Thyroid gland (tissue), 4 donors: ENCODE results near the gene MOB2. TPM values are rescaled to one million over a fixed set of nuclear protein-coding genes. Genes with fewer than 3 reads are reported as not detected.

Experiments
- DNase-seq, 2 donors: peaks; one replicate each; pipeline ENCODE4 v3.0.0-alpha.2; 2019
- H3K27ac ChIP-seq, 3 donors: fragments of 200-600 bp; sonication (generic); 1 replicate in 2 of 3; 2 replicates in 1 of 3; pipeline ENCODE4 v1.5.1; 2016 to 2019; ENCODE audit warnings: mild to moderate bottlenecking in 1 of 3, moderate library complexity in 1 of 3
- H3K27me3 ChIP-seq: fragments of 200-600 bp; sonication (generic); one replicate; pipeline ENCODE4 v1.5.1; 2019
- H3K36me3 ChIP-seq, 2 donors: fragments of 200-600 bp; sonication (generic); one replicate each; pipeline ENCODE4 v1.5.1; 2016 to 2019
- H3K4me1 ChIP-seq, 2 donors: fragments of 200-600 bp; sonication (generic); one replicate each; pipeline ENCODE4 v1.5.1; 2017 to 2019
- H3K4me3 ChIP-seq, 3 donors: fragments of 200-600 bp; sonication (generic); replicated peaks in 1 of 3; 1 replicate in 2 of 3; 2 replicates in 1 of 3; pipeline ENCODE4 v1.5.1; 2016; ENCODE audit warnings: mild to moderate bottlenecking in 1 of 3
- H3K9me3 ChIP-seq: fragments of 200-600 bp; sonication (generic); one replicate; pipeline ENCODE4 v1.5.1; 2017
- CTCF ChIP-seq, 6 experiments: fragments of 200-600 bp in 3 of 6; fragments of 450-650 bp in 3 of 6; sonication (generic) in 3 of 6; IDR thresholded peaks; one replicate each; pipeline ENCODE4 v1.5.1; 2016 to 2019; ENCODE audit warnings: antibody characterized with exemption in 6 of 6, mild to moderate bottlenecking in 2 of 6, inconsistent platforms in 1 of 6, moderate library complexity in 1 of 6
- POLR2A ChIP-seq, 2 donors: fragments of 450-650 bp; IDR thresholded peaks; one replicate each; pipeline ENCODE4 v1.6.1; 2017; ENCODE audit warnings: antibody characterized with exemption in 2 of 2, mild to moderate bottlenecking in 2 of 2, moderate library complexity in 1 of 2
- WGBS, 2 donors: methylation state at CpG; one replicate each; pipeline ENCODE4 v1.1.5; 2017; 5-methylcytosine and 5-hydroxymethylcytosine counted together
- intact Hi-C: fragments of 100-400 bp; cut with DNase I; formaldehyde crosslinking; loops from one replicate; pipeline ENCODE4 v1.15.1; 2023
- total RNA-seq, 4 donors: library from RNA; depleted of rRNA; stranded (reverse); fragments of >200 nt; gene quantifications; one replicate each; pipeline ENCODE4 v1.2.3, GENCODE V29; 2016

MOB2 gene
- total RNA-seq, 4 donors from 2014 or later, result 25.6 to 45.8 (median 30.1) TPM

DNA sequence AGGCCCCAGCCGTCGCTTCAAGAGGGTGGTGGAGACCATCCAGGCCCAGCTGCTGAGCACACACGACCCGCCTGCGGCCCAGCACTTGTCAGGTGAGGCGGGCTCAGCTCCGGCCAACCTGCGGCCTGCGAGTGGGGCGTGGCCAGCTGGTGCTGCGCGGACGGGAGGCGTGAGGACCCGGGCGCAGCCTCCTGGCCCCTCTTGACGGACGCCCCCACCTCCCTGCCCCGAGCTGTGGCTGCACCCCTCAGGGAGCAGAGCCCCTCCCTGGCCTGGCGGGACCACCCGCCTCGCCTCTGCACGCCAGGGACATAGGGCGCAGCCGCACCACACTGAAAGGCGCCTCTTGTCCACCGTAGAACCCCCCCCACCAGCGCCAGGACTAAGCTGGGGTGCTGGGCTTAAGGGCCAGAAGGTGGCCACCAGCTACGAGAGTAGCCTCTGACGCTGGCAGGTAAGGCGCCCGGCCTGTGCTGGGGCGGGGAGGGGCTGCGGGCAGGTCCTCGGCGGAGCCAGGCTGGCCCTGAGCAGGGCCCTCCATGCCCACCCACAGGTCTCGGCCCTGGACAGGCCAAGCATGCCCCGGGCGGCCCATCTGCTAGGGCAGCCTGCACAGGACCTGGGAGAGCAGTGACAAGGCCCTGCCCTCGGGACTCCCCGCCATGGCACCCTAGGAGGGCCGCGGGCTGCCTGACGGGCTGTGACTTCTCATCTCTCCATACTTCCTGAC lies 29.8 kb downstream of the MOB2 start:
- TF ChIP-seq POLR2A (IDR thresholded peaks at IDR 0.05), result no peak
- H3K27me3 ChIP-seq, result no peaks in the 10 kb centered on the region
- DNase-seq, result no peak
- WGBS, 2 donors, result 90 to 100% methylated on average over 4 to 9 of the region's 44 CpGs
- no peak overlapping the region for H3K27ac ChIP-seq
- no peaks in the 10 kb centered on the region for H3K36me3 ChIP-seq
- H3K9me3 ChIP-seq, result no peaks in the 10 kb centered on the region
- H3K4me3 ChIP-seq, result no peak overlapping the region
- H3K4me1 ChIP-seq, result peaks cover 24 to 50% of the 10 kb centered on the region in 2 donors
- intact Hi-C loops, result no loop called here

DNA sequence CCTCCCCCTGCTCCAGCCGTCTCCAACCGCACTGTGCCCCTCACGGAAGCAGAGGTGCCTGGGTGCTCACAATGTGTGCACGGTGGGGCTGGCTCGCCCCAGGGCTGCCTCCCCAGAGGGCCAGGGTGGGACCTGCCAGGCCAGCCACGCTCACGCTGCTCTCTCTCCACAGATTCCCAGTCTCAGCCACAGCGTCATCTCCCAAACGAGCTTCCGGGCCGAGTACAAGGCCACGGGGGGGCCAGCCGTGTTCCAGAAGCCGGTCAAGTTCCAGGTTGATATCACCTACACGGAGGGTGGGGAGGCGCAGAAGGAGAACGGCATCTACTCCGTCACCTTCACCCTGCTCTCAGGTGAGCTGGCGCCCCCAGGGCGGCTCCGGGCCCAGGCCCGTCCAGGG lies 30.4 kb downstream of the MOB2 start:
- no peak for DNase-seq
- no peak for TF ChIP-seq CTCF (IDR thresholded peaks at IDR 0.05)
- no peak for TF ChIP-seq POLR2A (IDR thresholded peaks at IDR 0.05)
- Histone ChIP-seq H3K4me1 (peaks cover 24 to 50% of the 10 kb centered on the region in 2 donors), H3K4me3 (no peak overlapping the region), H3K36me3 (no peaks in the 10 kb centered on the region), H3K9me3 (no peaks in the 10 kb centered on the region), H3K27ac (no peak overlapping the region), H3K27me3 (no peaks in the 10 kb centered on the region)
- intact Hi-C loops, result no loop called here
- WGBS, 2 donors, result 76 to 94% methylated on average over 6 to 13 of the region's 22 CpGs

- WGBS, 2 donors, result 70 to 79% methylated on average over 5 of the region's 5 CpGs
- no peak for TF ChIP-seq CTCF (IDR thresholded peaks at IDR 0.05)
- TF ChIP-seq POLR2A (IDR thresholded peaks at IDR 0.05), result no peak
- Histone ChIP-seq H3K9me3 (no peaks in the 10 kb centered on the region), H3K4me3 (no peak overlapping the region), H3K27me3 (no peaks in the 10 kb centered on the region), H3K27ac (no peak overlapping the region), H3K36me3 (no peaks in the 10 kb centered on the region), H3K4me1 (peaks cover 24 to 45% of the 10 kb centered on the region in 2 donors)
- intact Hi-C loops, result loop anchor here (2.0 kb wide), 1 partner anchor 59 kb away; no protein-coding TSS in a partner anchor
- no peak for DNase-seq
Measured at GRCh38 chr11:1455763-1456060, 30.9 kb downstream of the MOB2 start.

DNA sequence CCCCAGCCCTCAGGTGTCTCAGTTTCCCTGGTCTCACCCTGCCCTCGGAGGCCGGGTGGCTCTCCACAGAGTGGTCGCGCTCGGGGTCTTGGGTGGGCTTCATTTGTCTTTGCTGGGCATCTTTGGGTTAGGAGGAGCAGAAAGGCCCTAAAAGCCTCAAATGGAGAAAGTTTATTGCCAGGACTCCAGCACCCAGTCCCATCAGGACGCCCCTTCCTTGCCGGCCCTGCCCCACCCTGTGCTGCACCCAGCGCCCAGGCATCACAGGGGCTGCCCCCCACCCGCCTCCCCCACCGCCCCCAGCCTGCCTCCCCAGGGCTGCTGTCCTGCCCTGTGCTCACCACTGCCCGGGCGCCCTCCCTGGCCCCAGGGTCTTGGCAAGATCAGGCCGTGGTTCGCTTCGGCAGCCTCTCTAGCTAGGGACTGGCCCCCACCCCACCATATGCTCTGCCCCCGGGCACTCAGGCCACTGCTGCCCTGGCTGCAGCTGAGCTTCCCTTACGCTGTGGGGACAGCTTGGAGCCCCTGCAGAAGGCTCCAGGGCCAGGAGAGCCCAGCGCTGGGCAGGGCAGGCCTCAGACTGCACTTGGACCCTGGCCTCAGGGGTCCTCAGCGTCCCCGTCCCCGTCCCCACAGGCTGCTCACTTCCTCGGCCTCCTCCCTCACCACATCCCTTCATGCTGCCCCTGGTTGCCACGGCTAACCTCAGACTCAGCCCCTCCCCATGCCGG lies 31.4 kb downstream of the MOB2 start:
- peaks cover 24 to 41% of the 10 kb centered on the region in 2 donors for H3K4me1 ChIP-seq
- no peaks in the 10 kb centered on the region for H3K27me3 ChIP-seq
- H3K27ac ChIP-seq, result no peak overlapping the region
- H3K4me3 ChIP-seq, result no peak overlapping the region
- no peaks in the 10 kb centered on the region for H3K36me3 ChIP-seq
- WGBS, 2 donors, result 87 to 92% methylated on average over 14 to 20 of the region's 24 CpGs
- intact Hi-C loops, result loop anchor here (2.0 kb wide), 1 partner anchor 60 kb away; no protein-coding TSS in a partner anchor
- no peaks in the 10 kb centered on the region for H3K9me3 ChIP-seq
- DNase-seq, result no peak
- TF ChIP-seq CTCF (IDR thresholded peaks at IDR 0.05) (no peak), POLR2A (IDR thresholded peaks at IDR 0.05) (no peak)

GRCh38 chr11:1454576-1454975 lies 32.0 kb downstream of the MOB2 start:
- intact Hi-C loops, result loop anchor here (2.0 kb wide), 1 partner anchor 60 kb away; no protein-coding TSS in a partner anchor
- H3K4me1 ChIP-seq, result peaks cover 18 to 38% of the 10 kb centered on the region in 2 donors
- no peak overlapping the region for H3K4me3 ChIP-seq
- no peaks in the 10 kb centered on the region for H3K36me3 ChIP-seq
- TF ChIP-seq CTCF (IDR thresholded peaks at IDR 0.05), result no peak
- TF ChIP-seq POLR2A (IDR thresholded peaks at IDR 0.05), result no peak
- no peaks in the 10 kb centered on the region for H3K27me3 ChIP-seq
- H3K27ac ChIP-seq, result no peak overlapping the region
- WGBS, 2 donors, result 80% methylated on average over 12 of the region's 21 CpGs; no CpG with 5 or more reads in 1 of the 2 donors
- H3K9me3 ChIP-seq, result no peaks in the 10 kb centered on the region
- no peak for DNase-seq
